Duodenal mucosa (tissue), 2 donors: Measurements from ENCODE around the gene FBXO8.

Source experiments
- H3K27ac ChIP-seq: one replicate; pipeline ENCODE4 v1.7.0; 2013; ENCODE audit warnings: low read depth, low read length
- H3K27me3 ChIP-seq, 2 donors: one replicate each; pipeline ENCODE4 v1.7.0; 2013; ENCODE audit warnings: low read length in 2 of 2, control low read depth in 1 of 2; ENCODE audit not compliant: insufficient read depth in 2 of 2, control insufficient read depth in 1 of 2
- H3K36me3 ChIP-seq, 2 donors: one replicate each; pipeline ENCODE4 v1.7.0; 2013; ENCODE audit warnings: low read length in 2 of 2, control low read depth in 1 of 2; ENCODE audit not compliant: insufficient read depth in 2 of 2, control insufficient read depth in 1 of 2
- H3K4me1 ChIP-seq, 2 donors: one replicate each; pipeline ENCODE4 v1.7.0; 2013; ENCODE audit warnings: low read length in 2 of 2, control low read depth in 1 of 2; ENCODE audit not compliant: insufficient read depth in 2 of 2, control insufficient read depth in 1 of 2
- H3K4me3 ChIP-seq, 2 donors: one replicate each; pipeline ENCODE4 v1.7.0; 2013; ENCODE audit warnings: low read length in 2 of 2, low read depth in 1 of 2
- H3K9ac ChIP-seq, 2 donors: one replicate each; pipeline ENCODE4 v1.7.0; 2013; ENCODE audit warnings: low read length in 2 of 2, low read depth in 1 of 2
- H3K9me3 ChIP-seq, 2 donors: one replicate each; pipeline ENCODE4 v1.7.0; 2013; ENCODE audit warnings: low read length in 2 of 2, control low read depth in 1 of 2; ENCODE audit not compliant: control insufficient read depth in 1 of 2

FBXO8 gene

GRCh38 chr4:174212061-174212460 lies 71.4 kb downstream of the FBXO8 start:
- H3K36me3 ChIP-seq: no peaks in the 10 kb centered on the region
- peaks cover 57 to 76% of the 10 kb centered on the region in 2 donors for H3K27me3 ChIP-seq
- no peak overlapping the region for H3K27ac ChIP-seq
- H3K4me3 ChIP-seq: no peak overlapping the region
- H3K9ac ChIP-seq: no peak overlapping the region
- no peaks in the 10 kb centered on the region for H3K9me3 ChIP-seq
- peaks cover 8 to 10% of the 10 kb centered on the region in 2 donors for H3K4me1 ChIP-seq

DNA sequence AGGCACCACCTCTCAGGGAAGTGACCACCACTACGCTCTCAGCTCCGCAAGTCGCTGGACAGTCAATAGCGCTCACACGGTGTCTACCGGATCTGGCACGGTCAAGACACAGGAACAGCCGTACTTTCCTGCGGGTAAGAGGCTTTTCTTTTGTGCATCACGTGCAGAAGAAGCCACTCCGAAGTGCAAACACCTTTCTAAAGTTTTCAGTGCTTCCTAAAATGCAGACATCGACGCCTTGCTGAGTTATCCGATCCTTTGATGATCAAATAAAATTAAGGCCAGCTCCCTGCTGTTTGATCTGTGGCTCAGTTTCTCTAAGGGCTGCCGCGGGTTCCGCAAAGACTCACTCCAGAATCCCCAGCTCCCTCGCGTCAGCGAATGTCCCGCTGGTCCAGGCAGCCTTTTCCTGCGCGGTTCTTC lies 71.8 kb downstream of the FBXO8 start:
- no peak overlapping the region for H3K27ac ChIP-seq
- peak overlapping the region in 1 of 2 donors; percentile 11 for H3K4me3 ChIP-seq
- H3K36me3 ChIP-seq: no peaks in the 10 kb centered on the region
- peaks cover 3 to 8% of the 10 kb centered on the region in 2 donors for H3K4me1 ChIP-seq
- H3K9ac ChIP-seq: no peak overlapping the region
- H3K27me3 ChIP-seq: peaks cover 53 to 72% of the 10 kb centered on the region in 2 donors
- H3K9me3 ChIP-seq: no peaks in the 10 kb centered on the region

- Histone ChIP-seq H3K4me1 (peaks cover 0 to 8% of the 10 kb centered on the region in 2 donors), H3K9me3 (no peaks in the 10 kb centered on the region), H3K27me3 (peaks cover 47 to 66% of the 10 kb centered on the region in 2 donors), H3K27ac (no peak overlapping the region), H3K4me3 (peak overlapping the region in 1 of 2 donors; percentile 11), H3K36me3 (no peaks in the 10 kb centered on the region), H3K9ac (no peak overlapping the region)
Observed at GRCh38 chr4:174210952-174211490, 72.4 kb downstream of the FBXO8 start.

DNA sequence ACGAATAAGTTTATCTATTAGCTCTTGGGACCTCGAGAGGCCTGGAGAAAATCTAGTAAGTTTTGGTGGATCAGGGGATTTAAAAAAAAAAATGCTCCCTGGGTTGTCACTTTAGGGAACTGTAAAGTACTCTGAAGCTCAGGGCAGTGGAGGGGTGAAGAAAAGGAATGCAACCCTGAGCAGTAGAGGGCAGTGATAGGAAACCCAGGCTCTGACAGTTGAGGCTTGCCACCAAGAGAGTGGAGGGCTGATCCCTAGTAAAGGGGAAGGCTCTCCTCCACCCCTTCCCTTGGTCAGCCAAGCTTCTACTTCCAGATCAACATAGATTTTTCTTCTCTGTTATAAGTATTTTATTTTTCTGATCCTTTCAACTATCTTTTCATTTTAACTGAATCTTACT lies 73.1 kb downstream of the FBXO8 start:
- peaks cover 46 to 59% of the 10 kb centered on the region in 2 donors for H3K27me3 ChIP-seq
- H3K4me1 ChIP-seq: peaks cover 0 to 8% of the 10 kb centered on the region in 2 donors
- no peak overlapping the region for H3K27ac ChIP-seq
- no peaks in the 10 kb centered on the region for H3K9me3 ChIP-seq
- H3K36me3 ChIP-seq: no peaks in the 10 kb centered on the region
- no peak overlapping the region for H3K4me3 ChIP-seq
- H3K9ac ChIP-seq: no peak overlapping the region

DNA sequence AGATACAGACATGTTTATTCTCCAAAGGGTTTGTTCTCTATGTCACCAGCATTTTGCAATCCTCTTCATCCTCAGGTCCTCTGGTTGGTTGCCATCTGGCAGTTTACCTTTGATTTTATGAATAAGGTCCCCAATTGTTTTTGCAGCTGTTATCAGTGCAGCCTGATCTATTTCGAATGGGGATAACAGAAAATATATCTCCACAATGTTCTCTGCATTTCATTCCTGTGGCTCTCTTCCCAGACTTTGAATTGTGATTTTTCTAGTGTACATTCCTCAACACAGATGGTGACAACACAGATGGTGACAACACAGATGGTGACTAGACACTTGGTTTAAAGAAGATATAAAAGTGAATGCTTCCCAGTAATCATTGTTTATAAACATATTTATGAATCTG lies 74.1 kb downstream of the FBXO8 start:
- H3K27ac ChIP-seq: no peak overlapping the region
- H3K9me3 ChIP-seq: no peaks in the 10 kb centered on the region
- no peaks in the 10 kb centered on the region for H3K36me3 ChIP-seq
- no peak overlapping the region for H3K4me3 ChIP-seq
- H3K27me3 ChIP-seq: peaks cover 40 to 50% of the 10 kb centered on the region in 2 donors
- H3K9ac ChIP-seq: no peak overlapping the region
- H3K4me1 ChIP-seq: peaks cover 0 to 6% of the 10 kb centered on the region in 2 donors

DNA sequence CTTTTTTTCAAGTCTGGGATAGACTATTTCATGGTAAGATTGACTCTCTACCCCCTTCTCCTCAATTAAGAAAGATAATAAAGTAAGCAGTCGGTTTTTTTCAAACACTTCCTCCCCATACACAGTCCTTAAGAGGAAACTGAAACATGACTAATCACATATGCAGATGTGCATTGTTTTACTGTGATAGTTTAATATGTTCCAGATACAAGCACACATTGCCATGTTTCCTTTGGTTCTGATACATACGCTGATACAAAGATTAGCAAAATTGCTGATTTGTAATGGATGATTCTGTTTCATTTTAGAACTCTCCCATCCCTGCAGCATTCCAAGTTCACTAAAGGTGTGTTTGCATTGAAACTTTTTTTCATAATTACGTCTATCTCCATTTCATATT lies 76.1 kb downstream of the FBXO8 start:
- Histone ChIP-seq H3K9me3 (no peaks in the 10 kb centered on the region), H3K27ac (no peak overlapping the region), H3K27me3 (peaks cover 26 to 35% of the 10 kb centered on the region in 2 donors), H3K4me1 (no peaks in the 10 kb centered on the region), H3K36me3 (no peaks in the 10 kb centered on the region), H3K9ac (no peak overlapping the region), H3K4me3 (no peak overlapping the region)

- H3K4me1 ChIP-seq: no peaks in the 10 kb centered on the region
- H3K27ac ChIP-seq: no peak overlapping the region
- H3K27me3 ChIP-seq: peaks cover 11% of the 10 kb centered on the region in 2 donors
- no peak overlapping the region for H3K4me3 ChIP-seq
- no peak overlapping the region for H3K9ac ChIP-seq
- no peaks in the 10 kb centered on the region for H3K36me3 ChIP-seq
- H3K9me3 ChIP-seq: no peaks in the 10 kb centered on the region
Observed at GRCh38 chr4:174204164-174204831, 79.2 kb downstream of the FBXO8 start.

GRCh38 chr4:174201871-174202270 lies 81.6 kb downstream of the FBXO8 start:
- H3K36me3 ChIP-seq: no peaks in the 10 kb centered on the region
- no peak overlapping the region for H3K9ac ChIP-seq
- peaks cover 6 to 19% of the 10 kb centered on the region in 2 donors for H3K27me3 ChIP-seq
- no peaks in the 10 kb centered on the region for H3K9me3 ChIP-seq
- no peaks in the 10 kb centered on the region for H3K4me1 ChIP-seq
- no peak overlapping the region for H3K27ac ChIP-seq
- no peak overlapping the region for H3K4me3 ChIP-seq

DNA sequence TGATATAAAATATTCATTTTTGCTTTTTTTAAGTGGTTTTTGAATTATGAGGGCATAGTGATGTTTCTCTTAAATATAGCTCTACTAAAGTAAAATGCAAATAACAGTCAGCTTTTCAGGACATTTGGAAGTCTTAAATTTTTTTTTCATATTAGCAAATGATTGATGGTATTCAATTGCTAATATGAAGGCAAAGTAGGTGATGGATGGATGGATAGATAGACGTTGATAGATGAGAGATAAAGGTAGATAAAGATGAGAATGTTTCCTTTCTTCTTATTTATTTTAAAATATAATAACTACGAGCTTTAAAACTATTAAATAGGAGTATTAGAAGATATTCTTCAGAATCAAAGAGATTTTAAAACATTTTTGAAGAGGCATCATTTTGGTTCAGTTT lies 83.7 kb downstream of the FBXO8 start:
- Histone ChIP-seq H3K27ac (no peak overlapping the region), H3K36me3 (no peaks in the 10 kb centered on the region), H3K9me3 (no peaks in the 10 kb centered on the region), H3K27me3 (peaks cover 6 to 19% of the 10 kb centered on the region in 2 donors), H3K9ac (no peak overlapping the region), H3K4me3 (no peak overlapping the region), H3K4me1 (no peaks in the 10 kb centered on the region)

- Histone ChIP-seq H3K36me3 (no peaks in the 10 kb centered on the region), H3K27me3 (peaks cover 3 to 13% of the 10 kb centered on the region in 2 donors), H3K4me3 (no peak overlapping the region), H3K27ac (no peak overlapping the region), H3K9ac (no peak overlapping the region), H3K9me3 (no peaks in the 10 kb centered on the region), H3K4me1 (no peaks in the 10 kb centered on the region)
Observed at GRCh38 chr4:174198828-174199227, 84.6 kb downstream of the FBXO8 start.
